AG09319 (cell line): ENCODE measurements around the gene CRY2.
A peak's percentile ranks its signal among the peaks of the same experiment; 100 is the strongest.
"Not testable (repeated sequence)": the region's sequence is repeated elsewhere in the genome, so short reads cannot be mapped to it uniquely, and the experiment has no call there.

ENCODE experiments used
- DNase-seq: peaks from one replicate; pipeline ENCODE4 v3.0.0-alpha.2; 2010; ENCODE audit warnings: low read depth; ENCODE audit errors: extremely low read depth
- CTCF ChIP-seq: IDR thresholded peaks from 2 replicates; pipeline ENCODE4 v1.5.1; 2011; ENCODE audit warnings: low read depth, mild to moderate bottlenecking, inconsistent platforms, low read length, moderate library complexity

CRY2 gene

GRCh38 chr11:45832811-45833441, 14.3 kb upstream of the CRY2 start:
- no peak for DNase-seq
- TF ChIP-seq CTCF: no peak

- DNase-seq: no peak
- TF ChIP-seq CTCF: no peak
Observed at GRCh38 chr11:45833761-45834160, 13.5 kb upstream of the CRY2 start.

- no peak for DNase-seq
- no peak for TF ChIP-seq CTCF
Observed at GRCh38 chr11:45834298-45834756, 12.9 kb upstream of the CRY2 start.

- no peak for TF ChIP-seq CTCF
- DNase-seq: no peak
Observed at GRCh38 chr11:45839204-45839603, 8.1 kb upstream of the CRY2 start.

GRCh38 chr11:45840251-45840650, 7.0 kb upstream of the CRY2 start:
- DNase-seq: not testable (repeated sequence)

GRCh38 chr11:45843158-45843924, 3.9 kb upstream of the CRY2 start:
- peak; percentile 96 for TF ChIP-seq CTCF
- DNase-seq: peak; percentile 67

- no peak for TF ChIP-seq CTCF
- no peak for DNase-seq
Observed at GRCh38 chr11:45844822-45845578, 2.3 kb upstream of the CRY2 start.
